Activated CD4-positive, alpha-beta T cell treated with anti-CD3 and anti-CD28 coated beads, Interleukin-2, Interleukin-6, amounts not matched to agents 100 ng/mL and 50 ng/mL, durations not matched to agents 16 hours and 8 hours (primary cell): Measurements from ENCODE around the gene TBC1D14.
A peak's percentile ranks its signal among the peaks of the same experiment; 100 is the strongest.
"Not testable (repeated sequence)": the region's sequence is repeated elsewhere in the genome, so short reads cannot be mapped to it uniquely, and the experiment has no call there.

Source experiments
- DNase-seq: peaks from one replicate; pipeline ENCODE4 v3.0.0-alpha.2; 2020

TBC1D14 gene

DNA sequence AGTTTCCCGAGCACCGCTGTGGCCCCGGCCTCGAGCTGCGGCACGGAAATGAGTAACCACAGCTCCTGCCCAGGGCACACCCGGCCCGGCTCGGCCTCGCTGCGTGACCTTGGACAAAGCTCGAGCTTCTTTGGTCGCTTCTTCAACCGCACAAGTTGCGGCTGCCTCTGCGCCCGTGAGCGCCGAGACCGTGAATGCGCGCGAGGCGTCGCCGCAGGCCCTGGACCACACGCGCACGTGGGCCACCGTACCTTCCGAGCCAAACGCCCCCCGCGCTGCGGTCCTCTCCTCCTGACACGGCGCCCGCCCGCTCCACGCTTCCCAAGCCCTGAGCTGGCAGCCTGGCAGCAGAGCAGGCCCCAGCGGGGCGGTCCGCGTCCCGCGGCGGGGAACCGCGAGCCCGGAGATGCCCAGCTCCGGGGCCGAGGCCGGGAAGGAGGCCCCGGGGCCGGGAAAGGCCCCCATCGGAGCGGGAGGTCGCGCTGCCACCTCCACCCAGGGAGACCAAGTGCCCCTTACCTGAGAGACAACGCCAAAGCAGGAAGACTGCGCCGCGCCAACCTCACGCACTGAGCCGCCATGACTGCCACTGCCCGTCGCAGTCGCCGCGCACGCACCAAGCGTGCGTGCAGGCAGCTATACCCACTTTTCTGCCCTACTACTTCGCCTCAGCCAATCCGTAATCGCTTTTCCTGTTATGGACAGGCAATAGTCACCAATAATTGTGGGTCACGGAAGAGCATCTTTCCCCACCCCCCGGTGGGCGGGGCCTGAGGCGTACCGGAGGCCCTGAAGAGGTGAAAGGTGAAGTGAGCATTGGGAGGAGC, 158.0 kb downstream of the TBC1D14 start, which contains the start of gene GRPEL1:
Gene GRPEL1, minus strand, starts transcription at position 613 of the 827 bp plus-strand sequence. Its CDS starts 32 bp downstream, at position 581.
- peak; percentile 100 for DNase-seq

DNA sequence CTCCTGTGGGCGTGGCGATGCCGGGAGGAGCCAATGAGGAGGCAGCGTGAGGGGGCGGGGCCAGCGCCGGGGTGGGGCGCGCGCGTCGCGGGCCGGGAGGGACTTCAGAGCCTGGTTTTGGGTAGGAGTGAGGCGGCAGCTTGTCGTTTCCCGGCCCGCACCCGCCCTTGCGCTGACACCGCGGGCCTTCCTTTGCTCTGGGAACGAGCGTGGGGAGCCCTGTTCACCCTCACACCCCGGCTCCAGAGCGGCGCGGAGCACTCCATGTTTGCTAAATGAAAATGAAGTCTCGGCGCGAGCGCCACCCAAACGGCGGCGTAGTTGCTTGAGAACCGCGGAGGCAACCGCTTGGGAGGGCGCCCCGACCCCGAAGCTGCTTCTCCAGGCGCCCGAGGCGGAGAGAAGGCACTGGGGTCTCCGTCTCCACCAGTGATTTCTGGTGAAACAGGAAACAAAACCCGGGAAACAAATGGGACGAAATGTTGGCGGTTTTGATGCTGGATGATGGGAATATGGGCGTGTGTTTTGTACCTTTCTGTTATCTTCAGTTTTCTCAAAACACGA, 158.7 kb downstream of the TBC1D14 start:
- DNase-seq: no peak

DNA sequence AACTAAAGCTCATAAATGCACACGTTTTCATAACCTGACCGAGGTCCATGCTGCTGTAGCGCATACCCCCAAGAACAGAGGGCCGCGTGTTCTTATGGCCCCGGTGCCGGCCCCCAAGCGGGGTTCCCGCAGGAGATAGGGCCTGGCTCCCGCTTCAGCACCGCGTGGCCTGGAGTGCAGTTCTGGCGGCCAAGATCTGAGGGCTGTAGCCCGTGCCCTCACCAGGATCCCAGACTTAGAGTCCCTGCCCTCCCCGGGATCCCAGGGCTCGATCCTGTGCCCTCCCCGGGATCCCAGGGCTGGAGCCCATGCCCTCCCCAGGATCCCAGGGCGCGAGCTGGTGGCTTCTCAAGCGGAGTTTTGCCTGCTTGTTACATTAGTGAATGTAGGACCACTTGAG, 159.3 kb downstream of the TBC1D14 start:
- DNase-seq: no peak

DNA sequence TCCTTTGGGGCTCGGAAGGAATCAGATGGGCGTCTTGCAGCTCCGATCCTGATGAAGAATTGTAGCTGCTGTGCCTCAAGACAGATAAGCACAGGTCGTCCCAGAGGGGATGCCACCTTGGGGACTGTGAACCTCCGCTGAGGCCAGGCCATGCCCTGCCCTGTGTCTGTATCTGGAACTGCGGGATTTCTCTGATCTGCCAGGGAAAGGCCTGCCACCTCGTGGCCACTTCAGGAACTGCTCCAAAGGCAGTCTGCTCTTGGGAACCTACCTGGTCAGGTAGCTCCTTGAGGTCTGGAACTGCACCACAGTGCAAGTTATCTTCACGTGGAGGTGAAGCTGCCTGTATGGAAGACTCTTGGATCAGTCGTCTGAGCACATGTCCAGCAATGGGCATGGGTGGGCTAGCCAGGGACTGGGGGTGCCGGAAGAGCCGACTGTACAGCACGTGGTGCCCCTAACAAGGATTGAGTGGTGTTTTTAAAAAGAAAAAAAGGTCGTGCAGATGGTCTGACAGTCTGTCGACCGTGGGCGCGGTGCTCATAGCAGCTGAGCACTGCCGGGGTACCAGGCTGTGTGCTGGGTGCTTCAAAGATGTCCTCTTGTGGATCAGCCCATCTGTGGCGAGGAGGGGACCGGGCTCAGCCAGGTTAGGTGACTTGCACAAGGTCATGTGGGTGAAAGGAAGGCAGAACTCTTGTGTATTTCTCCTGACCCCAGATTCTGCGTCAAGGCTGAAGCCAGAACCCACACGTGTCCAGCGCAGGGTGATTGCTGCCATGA, 161.3 kb downstream of the TBC1D14 start:
- peak; percentile 91 for DNase-seq

DNA sequence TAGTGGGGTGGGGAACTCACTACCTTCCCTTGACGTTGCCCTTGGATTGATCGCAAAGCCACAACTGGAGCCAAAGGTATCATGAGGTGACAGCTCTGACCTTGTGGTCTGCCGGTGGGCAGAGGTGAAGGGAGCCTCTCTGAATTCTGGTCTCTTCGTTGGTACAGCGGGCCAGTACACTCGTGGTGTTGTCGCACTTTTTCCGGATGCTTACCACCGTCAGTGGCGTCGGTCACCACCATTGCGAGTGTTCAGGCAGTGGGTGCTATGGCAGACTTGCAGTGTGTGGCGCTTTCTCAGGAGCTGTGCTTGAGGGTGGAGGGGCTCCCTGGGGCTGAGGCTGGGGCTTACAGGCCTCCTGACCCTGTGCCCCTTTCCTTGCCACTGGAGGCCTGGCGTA, 163.4 kb downstream of the TBC1D14 start:
- DNase-seq: no peak

DNA sequence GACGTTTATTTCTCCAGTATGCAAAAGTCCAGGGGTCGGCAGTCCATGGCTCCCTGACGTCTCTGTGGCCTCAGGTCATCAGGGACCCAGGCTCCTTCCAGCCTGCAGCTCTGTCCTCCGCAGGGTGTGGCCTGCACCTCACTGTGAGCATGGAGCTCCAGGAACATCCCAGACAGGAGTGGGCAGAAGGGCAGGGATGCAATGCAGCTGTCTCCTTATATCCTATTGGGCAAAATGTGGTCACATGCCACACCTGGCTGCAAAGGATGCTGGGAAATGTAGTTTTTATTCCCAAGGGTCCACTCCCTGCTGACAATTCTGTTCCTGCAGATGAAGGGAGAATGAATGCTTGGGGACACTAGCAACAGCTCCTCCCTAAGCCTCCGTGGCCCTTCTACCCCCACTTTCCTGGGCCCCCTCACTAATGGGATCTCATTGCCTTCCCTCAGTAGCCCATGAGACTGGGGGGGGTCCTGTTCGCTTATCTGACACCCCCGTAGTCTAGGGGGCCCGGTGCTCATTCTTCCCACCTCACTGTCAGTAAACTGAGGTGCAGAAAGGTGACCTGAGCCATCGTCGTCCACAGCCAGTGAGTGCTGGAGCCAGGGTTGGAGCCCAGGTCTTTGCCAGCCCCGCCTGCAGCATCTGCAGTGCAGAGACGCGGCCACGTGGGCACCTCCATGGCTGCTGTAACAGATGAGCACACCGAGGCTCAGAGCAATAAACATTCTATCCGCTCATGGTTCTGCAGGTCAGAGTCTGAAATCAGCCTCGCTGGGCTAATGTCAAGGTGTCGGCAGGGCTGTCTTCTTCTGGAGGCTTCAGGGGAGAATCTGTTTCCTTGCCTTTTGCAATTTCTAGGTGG, 164.1 kb downstream of the TBC1D14 start:
- peak; percentile 66 for DNase-seq

DNA sequence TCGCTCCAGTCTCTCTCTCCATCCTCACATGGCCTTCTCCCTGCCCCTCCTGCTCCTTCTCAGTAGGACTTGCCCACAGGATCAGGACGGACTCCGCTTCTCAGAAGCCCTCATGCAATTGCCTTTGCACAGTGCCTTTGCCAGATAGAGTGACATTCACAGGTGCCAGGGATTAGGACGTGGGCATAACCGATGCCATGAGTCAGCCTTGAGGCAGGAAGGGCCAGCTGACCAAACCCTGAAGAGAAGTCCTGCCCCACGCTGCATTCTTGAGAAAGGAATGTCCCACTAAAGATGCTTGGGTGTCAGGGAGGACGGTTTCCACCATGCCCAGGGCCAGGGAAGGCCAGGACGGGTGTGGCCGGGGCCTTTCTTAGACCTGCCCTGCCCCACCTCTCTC, 164.8 kb downstream of the TBC1D14 start:
- DNase-seq: no peak

DNA sequence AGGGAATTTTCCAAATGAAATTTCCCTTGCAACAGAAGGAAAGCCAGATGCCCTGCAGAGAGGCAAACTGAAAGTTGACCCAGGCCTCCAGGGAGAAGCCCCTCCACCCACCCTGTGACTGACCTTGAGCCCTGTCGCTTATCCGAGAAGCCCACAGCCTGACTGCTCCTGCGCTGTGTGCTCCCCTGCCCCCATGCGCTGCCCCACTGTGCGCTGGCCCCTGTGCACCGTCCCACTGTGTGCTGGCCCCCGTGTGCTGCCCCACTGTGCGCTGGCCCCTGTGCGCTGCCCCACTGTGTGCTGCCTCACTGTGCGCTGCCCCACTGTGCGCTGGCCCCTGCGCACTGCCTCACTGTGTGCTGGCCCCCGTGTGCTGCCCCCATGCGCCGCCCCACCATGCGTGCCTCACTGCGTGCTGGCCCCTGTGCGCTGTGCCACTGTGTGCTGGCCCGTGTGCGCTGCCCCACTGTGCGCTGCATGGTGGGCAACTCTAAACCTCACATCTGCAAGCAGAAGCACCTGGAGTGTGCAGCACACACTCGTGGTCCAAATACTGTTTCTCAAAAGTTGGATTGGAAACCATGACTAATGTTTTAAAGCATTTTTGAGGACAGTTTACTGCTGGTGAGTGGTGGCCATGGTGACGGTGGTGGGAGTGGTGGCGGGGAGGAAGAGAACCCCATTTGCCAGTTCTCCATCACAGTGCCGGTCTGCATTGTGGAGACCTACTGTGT, 166.5 kb downstream of the TBC1D14 start:
- no peak for DNase-seq

DNA sequence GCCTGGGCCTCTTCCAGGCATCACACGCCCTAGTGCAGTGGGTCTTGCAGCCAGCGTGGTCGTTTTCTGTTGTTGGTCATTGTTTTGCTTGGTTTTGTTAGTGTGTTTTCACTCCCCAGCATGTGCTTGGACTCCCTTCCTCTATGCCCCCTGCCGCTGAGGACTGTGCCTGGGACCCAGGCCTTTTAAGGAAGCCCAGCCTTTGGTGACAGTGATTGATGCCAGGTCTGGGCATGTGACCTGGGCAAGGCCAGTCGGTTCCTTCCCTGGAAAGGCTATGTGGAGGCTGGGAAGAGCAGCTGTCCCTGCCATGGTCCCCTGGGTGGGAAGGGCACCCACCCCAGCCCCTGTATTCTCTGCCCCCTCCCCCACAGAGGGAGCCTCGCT, 167.1 kb downstream of the TBC1D14 start:
- no peak for DNase-seq

DNA sequence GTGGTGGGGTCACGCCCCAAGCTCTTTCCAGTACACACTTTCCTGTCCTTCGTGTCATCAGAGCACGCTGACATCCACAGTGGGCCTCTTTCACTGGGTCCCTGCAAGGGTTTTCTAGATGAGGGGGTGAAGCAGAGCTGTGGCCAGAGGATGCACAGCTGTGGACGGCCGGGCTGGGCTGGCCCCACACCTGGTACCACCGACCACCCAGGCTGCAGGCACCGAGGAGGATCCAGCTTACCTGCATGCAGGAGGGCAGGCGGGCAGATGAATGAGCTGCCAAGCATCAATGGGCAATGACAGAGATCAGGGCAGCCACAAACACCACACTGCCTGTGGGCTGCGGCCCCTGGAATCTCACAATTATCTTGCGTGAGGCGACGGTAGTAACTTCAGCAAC, 167.7 kb downstream of the TBC1D14 start:
- DNase-seq: no peak

DNA sequence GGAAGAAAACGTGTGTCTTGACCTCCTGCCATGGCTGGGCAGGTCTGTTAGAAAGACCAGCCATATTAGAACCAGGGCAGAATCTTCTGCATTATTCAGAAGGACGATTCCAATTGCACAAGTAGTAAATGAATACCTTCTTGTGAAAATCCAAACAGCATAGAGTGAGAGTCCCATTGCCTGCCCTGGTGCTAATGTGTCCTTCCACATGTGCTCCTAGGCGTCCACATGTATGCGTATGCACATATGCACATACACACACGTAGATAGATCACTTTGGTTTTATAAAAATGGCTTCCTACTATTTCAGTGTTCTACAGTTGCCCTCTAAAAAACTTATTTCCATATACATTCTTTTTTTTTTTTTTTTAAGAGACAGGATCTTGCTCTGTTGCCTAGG, 168.4 kb downstream of the TBC1D14 start:
- DNase-seq: no peak

DNA sequence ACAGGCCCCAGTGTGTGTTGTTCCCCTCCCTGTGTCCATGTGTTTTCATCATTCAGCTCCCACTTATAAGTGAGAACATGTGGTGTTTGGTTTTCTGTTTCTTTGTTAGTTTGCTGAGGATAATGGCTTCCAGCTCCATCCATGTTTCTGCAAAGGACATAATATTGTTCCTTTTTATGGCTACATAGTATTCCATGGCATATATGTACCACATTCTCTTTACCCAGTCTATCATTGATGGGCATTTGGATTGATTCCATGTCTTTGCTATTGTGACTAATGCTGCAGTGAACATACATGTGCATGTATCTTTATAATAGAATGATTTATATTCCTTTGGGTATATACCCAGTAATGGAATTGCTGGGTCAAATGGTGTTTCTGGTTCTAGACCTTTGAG, 169.9 kb downstream of the TBC1D14 start:
- not testable (repeated sequence) for DNase-seq

DNA sequence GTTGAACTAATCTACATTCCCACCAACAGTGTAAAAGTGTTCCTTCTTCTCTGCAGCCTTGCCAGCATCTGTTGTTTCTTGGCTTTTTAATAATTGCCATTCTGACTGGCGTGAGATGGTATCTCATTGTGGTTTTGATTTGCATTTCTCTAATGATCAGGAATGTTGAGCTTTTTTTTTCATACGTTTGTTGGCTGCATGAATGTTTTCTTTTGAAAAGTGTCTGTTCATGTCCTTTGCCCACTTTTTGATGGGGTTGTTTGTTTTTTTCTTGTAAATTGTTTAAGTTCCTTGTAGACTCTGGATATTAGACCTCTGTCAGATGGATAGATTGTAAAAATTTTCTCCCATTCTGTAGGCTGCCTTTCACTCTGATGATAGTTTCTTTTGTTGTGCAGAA, 170.3 kb downstream of the TBC1D14 start:
- DNase-seq: not testable (repeated sequence)
